ENCODE data around the gene DLG4. TPM values are rescaled to one million over a fixed set of nuclear protein-coding genes. Genes with fewer than 3 reads are reported as not detected.

DLG4 gene
- total RNA-seq, 1 experiment from 2014 or later: 59.7 TPM

DNA sequence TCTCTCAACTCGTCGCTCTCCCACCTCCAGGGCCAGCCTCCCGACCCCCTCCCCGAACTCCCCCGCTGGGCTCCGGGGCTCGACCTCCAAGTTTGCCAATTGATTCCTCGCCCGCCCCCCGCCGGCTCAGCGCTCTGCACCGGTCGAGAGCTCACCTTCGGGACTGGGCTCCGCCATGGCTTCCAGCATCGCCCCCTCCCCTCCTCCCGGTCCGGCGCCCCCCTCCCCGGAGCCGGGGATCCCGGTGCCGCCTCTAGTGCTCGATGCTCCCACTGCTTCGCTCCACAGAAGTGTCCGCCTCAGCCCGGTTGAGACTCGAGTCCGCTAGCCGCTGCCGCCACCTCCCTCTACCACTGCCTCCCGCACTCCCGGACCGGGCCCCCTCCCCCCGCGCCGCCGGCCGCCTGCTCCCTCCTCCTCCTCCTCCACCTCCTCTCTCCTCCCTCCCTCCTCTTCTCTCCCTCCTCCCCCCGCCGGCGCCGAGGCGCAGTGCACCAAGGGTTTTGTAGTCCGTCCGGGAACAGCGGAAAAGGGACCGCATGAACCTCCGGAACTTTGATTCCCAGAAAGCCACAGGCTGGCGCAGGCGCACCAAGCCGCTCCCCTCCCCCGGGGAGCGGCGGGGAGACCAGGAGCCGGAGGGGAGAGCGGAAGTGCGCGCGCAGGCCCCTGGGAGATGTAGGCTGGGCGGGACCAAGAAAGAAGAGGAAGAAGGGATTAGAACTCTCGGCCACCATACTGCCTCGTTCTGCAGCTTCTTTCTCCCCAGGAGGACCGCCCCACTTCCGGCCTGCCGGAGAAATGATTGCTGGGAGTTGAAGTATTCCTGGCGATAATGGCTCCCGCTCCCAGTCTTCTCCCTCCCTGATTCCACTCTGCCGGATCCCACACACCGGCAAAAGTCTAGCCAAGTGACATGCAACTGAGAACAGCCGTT, 19.7 kb upstream of the DLG4 start, which contains the start of gene PHF23:
Gene PHF23, minus strand, starts transcription at position 367 of the 937 bp plus-strand sequence. Its CDS starts 178 bp downstream, at position 189.
- Mint-ChIP-seq H3K4me1 (peaks cover 39% of the 10 kb centered on the region), H3K27ac (peak within 1 kb of the TSS; percentile 93), H3K27me3 (ENCODE audit: low read depth) (no peaks in the 10 kb centered on the region), H3K36me3 (peaks cover 35% of the 10 kb centered on the region), H3K4me3 (peak within 1 kb of the TSS; percentile 95), H3K9me3 (no peaks in the 10 kb centered on the region)
- CTCF ChIA-PET: interaction anchor here (0.6 to 6.0 kb wide), 7 partner anchors 8 to 62 kb away, joined by 4 to 36 read pairs (median 6); partner anchors contain the start of genes ACADVL and DLG4
- DNase-seq (ENCODE audit: low spot score) (peak; percentile 99), ATAC-seq (peak; percentile 73)
- POLR2A ChIA-PET: interaction anchor here (0.7 to 1.8 kb wide), 5 partner anchors 12 to 90 kb away, joined by 3 to 8 read pairs (median 4); partner anchors contain the start of genes ACADVL, CTDNEP1, ELP5 and NEURL4
- TF ChIP-seq ZNF396 (CRISPR knock-in tag; IDR thresholded peaks at IDR 0.05; ENCODE audit: borderline replicate concordance) (no peak), ZNF263 (CRISPR knock-in tag; IDR thresholded peaks at IDR 0.05; ENCODE audit: low read depth) (peak; percentile 100), CBFB (CRISPR knock-in tag; IDR thresholded peaks at IDR 0.05; ENCODE audit: low read depth) (0 out of 2 replicates have a peak, but pooled peaks have one; percentile 47), KAT7 (CRISPR knock-in tag; IDR thresholded peaks at IDR 0.05; ENCODE audit: borderline replicate concordance) (peak; percentile 48; the same call in 1 of the 2 replicates), TEAD4 (CRISPR knock-in tag; IDR thresholded peaks at IDR 0.05) (no peak), ETV6 (CRISPR knock-in tag; IDR thresholded peaks at IDR 0.05) (0 out of 2 replicates have a peak, but pooled peaks have one; percentile 11), JAZF1 (CRISPR knock-in tag; IDR thresholded peaks at IDR 0.05) (no peak), GABPB1 (CRISPR knock-in tag; IDR thresholded peaks at IDR 0.05) (peak; percentile 71), CREM (CRISPR knock-in tag; IDR thresholded peaks at IDR 0.05) (peak; percentile 23; the same call in 1 of the 2 replicates), JUN (CRISPR knock-in tag; IDR thresholded peaks at IDR 0.05) (peak; percentile 60; the same call in 1 of the 2 replicates), NFE2L1 (CRISPR knock-in tag; IDR thresholded peaks at IDR 0.05) (no peak), SP1 (CRISPR knock-in tag; conservative IDR thresholded peaks at IDR 0.05) (peak; percentile 63; the same call in 1 of the 2 replicates), ELF4 (CRISPR knock-in tag; IDR thresholded peaks at IDR 0.05; ENCODE audit: low read depth) (peak; percentile 96; the same call in 1 of the 2 replicates), ZNF416 (CRISPR knock-in tag; IDR thresholded peaks at IDR 0.05) (no peak)
- TF ChIP-seq, protein P1, sequence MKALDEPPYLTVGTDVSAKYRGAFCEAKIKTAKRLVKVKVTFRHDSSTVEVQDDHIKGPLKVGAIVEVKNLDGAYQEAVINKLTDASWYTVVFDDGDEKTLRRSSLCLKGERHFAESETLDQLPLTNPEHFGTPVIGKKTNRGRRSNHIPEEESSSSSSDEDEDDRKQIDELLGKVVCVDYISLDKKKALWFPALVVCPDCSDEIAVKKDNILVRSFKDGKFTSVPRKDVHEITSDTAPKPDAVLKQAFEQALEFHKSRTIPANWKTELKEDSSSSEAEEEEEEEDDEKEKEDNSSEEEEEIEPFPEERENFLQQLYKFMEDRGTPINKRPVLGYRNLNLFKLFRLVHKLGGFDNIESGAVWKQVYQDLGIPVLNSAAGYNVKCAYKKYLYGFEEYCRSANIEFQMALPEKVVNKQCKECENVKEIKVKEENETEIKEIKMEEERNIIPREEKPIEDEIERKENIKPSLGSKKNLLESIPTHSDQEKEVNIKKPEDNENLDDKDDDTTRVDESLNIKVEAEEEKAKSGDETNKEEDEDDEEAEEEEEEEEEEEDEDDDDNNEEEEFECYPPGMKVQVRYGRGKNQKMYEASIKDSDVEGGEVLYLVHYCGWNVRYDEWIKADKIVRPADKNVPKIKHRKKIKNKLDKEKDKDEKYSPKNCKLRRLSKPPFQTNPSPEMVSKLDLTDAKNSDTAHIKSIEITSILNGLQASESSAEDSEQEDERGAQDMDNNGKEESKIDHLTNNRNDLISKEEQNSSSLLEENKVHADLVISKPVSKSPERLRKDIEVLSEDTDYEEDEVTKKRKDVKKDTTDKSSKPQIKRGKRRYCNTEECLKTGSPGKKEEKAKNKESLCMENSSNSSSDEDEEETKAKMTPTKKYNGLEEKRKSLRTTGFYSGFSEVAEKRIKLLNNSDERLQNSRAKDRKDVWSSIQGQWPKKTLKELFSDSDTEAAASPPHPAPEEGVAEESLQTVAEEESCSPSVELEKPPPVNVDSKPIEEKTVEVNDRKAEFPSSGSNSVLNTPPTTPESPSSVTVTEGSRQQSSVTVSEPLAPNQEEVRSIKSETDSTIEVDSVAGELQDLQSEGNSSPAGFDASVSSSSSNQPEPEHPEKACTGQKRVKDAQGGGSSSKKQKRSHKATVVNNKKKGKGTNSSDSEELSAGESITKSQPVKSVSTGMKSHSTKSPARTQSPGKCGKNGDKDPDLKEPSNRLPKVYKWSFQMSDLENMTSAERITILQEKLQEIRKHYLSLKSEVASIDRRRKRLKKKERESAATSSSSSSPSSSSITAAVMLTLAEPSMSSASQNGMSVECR (CRISPR knock-in tag; IDR thresholded peaks at IDR 0.05; ENCODE audit: borderline replicate concordance): peak; percentile 23; the same call in 1 of the 2 replicates
- TF ChIP-seq, protein P2, sequence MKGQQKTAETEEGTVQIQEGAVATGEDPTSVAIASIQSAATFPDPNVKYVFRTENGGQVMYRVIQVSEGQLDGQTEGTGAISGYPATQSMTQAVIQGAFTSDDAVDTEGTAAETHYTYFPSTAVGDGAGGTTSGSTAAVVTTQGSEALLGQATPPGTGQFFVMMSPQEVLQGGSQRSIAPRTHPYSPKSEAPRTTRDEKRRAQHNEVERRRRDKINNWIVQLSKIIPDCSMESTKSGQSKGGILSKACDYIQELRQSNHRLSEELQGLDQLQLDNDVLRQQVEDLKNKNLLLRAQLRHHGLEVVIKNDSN (CRISPR knock-in tag; IDR thresholded peaks at IDR 0.05): 0 out of 2 replicates have a peak, but pooled peaks have one; percentile 25
- TF ChIP-seq, protein P3, sequence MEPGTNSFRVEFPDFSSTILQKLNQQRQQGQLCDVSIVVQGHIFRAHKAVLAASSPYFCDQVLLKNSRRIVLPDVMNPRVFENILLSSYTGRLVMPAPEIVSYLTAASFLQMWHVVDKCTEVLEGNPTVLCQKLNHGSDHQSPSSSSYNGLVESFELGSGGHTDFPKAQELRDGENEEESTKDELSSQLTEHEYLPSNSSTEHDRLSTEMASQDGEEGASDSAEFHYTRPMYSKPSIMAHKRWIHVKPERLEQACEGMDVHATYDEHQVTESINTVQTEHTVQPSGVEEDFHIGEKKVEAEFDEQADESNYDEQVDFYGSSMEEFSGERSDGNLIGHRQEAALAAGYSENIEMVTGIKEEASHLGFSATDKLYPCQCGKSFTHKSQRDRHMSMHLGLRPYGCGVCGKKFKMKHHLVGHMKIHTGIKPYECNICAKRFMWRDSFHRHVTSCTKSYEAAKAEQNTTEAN (CRISPR knock-in tag; IDR thresholded peaks at IDR 0.05): 0 out of 2 replicates have a peak, but pooled peaks have one; percentile 54
- TF ChIP-seq, protein P4, sequence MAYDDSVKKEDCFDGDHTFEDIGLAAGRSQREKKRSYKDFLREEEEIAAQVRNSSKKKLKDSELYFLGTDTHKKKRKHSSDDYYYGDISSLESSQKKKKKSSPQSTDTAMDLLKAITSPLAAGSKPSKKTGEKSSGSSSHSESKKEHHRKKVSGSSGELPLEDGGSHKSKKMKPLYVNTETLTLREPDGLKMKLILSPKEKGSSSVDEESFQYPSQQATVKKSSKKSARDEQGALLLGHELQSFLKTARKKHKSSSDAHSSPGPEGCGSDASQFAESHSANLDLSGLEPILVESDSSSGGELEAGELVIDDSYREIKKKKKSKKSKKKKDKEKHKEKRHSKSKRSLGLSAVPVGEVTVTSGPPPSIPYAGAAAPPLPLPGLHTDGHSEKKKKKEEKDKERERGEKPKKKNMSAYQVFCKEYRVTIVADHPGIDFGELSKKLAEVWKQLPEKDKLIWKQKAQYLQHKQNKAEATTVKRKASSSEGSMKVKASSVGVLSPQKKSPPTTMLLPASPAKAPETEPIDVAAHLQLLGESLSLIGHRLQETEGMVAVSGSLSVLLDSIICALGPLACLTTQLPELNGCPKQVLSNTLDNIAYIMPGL (CRISPR knock-in tag; IDR thresholded peaks at IDR 0.05): peak; percentile 42; the same call in 1 of the 2 replicates
- TF ChIP-seq, protein P5, sequence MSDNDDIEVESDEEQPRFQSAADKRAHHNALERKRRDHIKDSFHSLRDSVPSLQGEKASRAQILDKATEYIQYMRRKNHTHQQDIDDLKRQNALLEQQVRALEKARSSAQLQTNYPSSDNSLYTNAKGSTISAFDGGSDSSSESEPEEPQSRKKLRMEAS (CRISPR knock-in tag; IDR thresholded peaks at IDR 0.05): peak; percentile 47; the same call in 1 of the 2 replicates
- TF ChIP-seq, protein P6, sequence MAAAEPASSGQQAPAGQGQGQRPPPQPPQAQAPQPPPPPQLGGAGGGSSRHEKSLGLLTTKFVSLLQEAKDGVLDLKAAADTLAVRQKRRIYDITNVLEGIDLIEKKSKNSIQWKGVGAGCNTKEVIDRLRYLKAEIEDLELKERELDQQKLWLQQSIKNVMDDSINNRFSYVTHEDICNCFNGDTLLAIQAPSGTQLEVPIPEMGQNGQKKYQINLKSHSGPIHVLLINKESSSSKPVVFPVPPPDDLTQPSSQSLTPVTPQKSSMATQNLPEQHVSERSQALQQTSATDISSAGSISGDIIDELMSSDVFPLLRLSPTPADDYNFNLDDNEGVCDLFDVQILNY (CRISPR knock-in tag; IDR thresholded peaks at IDR 0.05): peak; percentile 66; the same call in 1 of the 2 replicates
- TF ChIP-seq, protein P7, sequence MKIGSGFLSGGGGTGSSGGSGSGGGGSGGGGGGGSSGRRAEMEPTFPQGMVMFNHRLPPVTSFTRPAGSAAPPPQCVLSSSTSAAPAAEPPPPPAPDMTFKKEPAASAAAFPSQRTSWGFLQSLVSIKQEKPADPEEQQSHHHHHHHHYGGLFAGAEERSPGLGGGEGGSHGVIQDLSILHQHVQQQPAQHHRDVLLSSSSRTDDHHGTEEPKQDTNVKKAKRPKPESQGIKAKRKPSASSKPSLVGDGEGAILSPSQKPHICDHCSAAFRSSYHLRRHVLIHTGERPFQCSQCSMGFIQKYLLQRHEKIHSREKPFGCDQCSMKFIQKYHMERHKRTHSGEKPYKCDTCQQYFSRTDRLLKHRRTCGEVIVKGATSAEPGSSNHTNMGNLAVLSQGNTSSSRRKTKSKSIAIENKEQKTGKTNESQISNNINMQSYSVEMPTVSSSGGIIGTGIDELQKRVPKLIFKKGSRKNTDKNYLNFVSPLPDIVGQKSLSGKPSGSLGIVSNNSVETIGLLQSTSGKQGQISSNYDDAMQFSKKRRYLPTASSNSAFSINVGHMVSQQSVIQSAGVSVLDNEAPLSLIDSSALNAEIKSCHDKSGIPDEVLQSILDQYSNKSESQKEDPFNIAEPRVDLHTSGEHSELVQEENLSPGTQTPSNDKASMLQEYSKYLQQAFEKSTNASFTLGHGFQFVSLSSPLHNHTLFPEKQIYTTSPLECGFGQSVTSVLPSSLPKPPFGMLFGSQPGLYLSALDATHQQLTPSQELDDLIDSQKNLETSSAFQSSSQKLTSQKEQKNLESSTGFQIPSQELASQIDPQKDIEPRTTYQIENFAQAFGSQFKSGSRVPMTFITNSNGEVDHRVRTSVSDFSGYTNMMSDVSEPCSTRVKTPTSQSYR (CRISPR knock-in tag; IDR thresholded peaks at IDR 0.05): peak; percentile 77; the same call in 1 of the 2 replicates
- TF ChIP-seq, protein P8, sequence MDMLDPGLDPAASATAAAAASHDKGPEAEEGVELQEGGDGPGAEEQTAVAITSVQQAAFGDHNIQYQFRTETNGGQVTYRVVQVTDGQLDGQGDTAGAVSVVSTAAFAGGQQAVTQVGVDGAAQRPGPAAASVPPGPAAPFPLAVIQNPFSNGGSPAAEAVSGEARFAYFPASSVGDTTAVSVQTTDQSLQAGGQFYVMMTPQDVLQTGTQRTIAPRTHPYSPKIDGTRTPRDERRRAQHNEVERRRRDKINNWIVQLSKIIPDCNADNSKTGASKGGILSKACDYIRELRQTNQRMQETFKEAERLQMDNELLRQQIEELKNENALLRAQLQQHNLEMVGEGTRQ (CRISPR knock-in tag; IDR thresholded peaks at IDR 0.05): peak; percentile 44; the same call in 1 of the 2 replicates
